Stimulated activated naive B cell treated with anti-CD40 and anti-IgM and Interleukin-4, amounts not matched to agents 10 μg/mL and 1 μg/mL and 100 μg/mL, for 72 hours (primary cell): ENCODE measurements around the gene RASGRP3.
A peak's percentile ranks its signal among the peaks of the same experiment; 100 is the strongest.

ENCODE experiments used
- ATAC-seq, 2 donors: fragments of 150-1000 bp; cut with Tn5 transposase; replicated peaks; 2 replicates each; pipeline ENCODE4 v1.10.0; 2021; ENCODE audit warnings: moderate library complexity in 1 of 2
- DNase-seq: peaks from one replicate; pipeline ENCODE4 v3.0.0; 2021
- H3K27ac Mint-ChIP-seq: one replicate; pipeline ENCODE4 v1.8.0; 2022; ENCODE audit warnings: mild to moderate bottlenecking, mixed read lengths
- H3K27me3 Mint-ChIP-seq, 2 donors: one replicate each; pipeline ENCODE4 v1.8.0; 2022; ENCODE audit warnings: mixed read lengths in 2 of 2
- H3K36me3 Mint-ChIP-seq, 2 donors: one replicate each; pipeline ENCODE4 v1.8.0; 2022; ENCODE audit warnings: mixed read lengths in 2 of 2, mild to moderate bottlenecking in 1 of 2
- H3K4me1 Mint-ChIP-seq, 2 donors: one replicate each; pipeline ENCODE4 v1.8.0; 2022; ENCODE audit warnings: mixed read lengths in 2 of 2, mild to moderate bottlenecking in 1 of 2
- H3K4me3 Mint-ChIP-seq, 2 donors: one replicate each; pipeline ENCODE4 v1.8.0; 2022; ENCODE audit warnings: mild to moderate bottlenecking in 2 of 2, mixed read lengths in 2 of 2, moderate library complexity in 1 of 2
- H3K9me3 Mint-ChIP-seq, 2 donors: one replicate each; pipeline ENCODE4 v1.8.0; 2022; ENCODE audit warnings: mixed read lengths in 2 of 2, mild to moderate bottlenecking in 1 of 2

Gene RASGRP3

DNA sequence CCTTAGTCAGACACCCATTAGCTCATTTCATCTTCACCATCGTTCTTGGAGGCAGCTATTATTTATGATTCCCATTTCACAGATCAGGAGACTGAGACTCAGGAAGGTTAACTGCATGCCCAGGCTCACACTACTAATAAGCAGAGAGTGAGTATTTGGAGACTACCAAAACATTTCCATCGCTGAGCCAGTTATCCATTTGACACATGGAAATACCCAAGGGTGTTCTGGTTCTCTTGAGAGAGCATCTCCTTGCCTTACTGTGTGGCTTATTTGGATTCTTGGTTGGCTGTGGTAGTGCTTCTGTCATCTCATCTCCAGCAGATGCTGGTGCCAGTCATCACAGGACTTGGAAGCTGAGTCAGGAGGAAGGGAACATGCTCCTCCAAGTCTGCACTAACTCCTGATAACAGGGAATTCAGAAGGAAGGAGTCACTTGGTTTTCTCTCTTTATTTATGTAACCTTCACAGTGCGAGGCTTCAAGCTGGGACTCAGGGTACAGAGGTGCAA lies 55.2 kb downstream of the RASGRP3 start:
- ATAC-seq, result peak; percentile 13 to 24
- peak overlapping the region; percentile 58 to 79 for H3K4me3 Mint-ChIP-seq
- H3K9me3 Mint-ChIP-seq, result peaks cover 0 to under 1% of the 10 kb centered on the region in 2 donors

DNA sequence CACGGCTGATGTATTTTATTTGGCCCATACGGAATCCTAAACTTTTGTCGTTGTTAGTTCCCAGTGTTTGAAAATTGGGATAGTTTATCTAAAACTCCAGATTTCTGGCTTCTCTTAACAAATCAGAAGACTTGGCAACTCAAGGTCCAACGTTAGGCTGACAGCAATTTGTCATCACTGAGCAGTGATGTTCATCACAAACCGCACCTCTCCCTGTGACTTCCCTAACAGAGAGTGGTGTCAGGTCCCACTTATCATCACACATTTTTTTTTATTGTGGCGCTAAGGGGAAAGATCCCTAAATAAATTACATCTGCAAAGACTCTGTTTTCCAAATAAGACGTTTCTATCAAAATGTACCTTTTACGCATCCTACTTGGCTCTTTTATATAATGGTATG lies 55.7 kb downstream of the RASGRP3 start:
- Mint-ChIP-seq H3K36me3 (peaks cover 67 to 84% of the 10 kb centered on the region in 2 donors), H3K4me3 (peak overlapping the region in 1 of 2 donors; percentile 4), H3K27me3 (no peaks in the 10 kb centered on the region), H3K27ac (peak overlapping the region; percentile 93), H3K4me1 (peaks cover 50 to 62% of the 10 kb centered on the region in 2 donors), H3K9me3 (peaks cover 0 to 4% of the 10 kb centered on the region in 2 donors)
- no peak for ATAC-seq
- DNase-seq, result no peak

More for the DNA sequence above, 55.2 kb downstream of the RASGRP3 start:
- DNase-seq, result no peak
- peaks cover 52 to 67% of the 10 kb centered on the region in 2 donors for H3K4me1 Mint-ChIP-seq
- H3K36me3 Mint-ChIP-seq, result peaks cover 68 to 85% of the 10 kb centered on the region in 2 donors
- H3K27ac Mint-ChIP-seq, result peak overlapping the region; percentile 93
- no peaks in the 10 kb centered on the region for H3K27me3 Mint-ChIP-seq

DNA sequence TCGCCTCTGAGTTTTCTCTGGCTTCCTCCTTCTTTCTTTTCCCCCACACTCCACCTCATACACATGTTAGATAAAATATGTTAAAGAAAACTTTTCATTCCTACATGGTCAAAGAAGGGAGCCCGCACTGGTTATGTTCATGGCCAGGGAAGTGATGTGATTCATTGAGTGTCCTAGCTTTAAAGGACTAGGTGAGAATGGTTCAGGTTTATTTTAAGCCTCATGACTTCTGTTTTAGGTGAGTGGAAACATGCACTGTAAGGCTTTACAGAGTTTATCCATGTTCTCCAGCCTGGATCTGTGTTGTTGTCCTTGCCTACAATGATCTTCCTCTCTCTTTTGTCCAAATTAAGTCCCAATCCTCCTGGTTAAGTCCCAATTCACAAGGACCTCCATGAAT lies 56.5 kb downstream of the RASGRP3 start:
- DNase-seq, result no peak
- H3K4me1 Mint-ChIP-seq, result peaks cover 42 to 54% of the 10 kb centered on the region in 2 donors

DNA sequence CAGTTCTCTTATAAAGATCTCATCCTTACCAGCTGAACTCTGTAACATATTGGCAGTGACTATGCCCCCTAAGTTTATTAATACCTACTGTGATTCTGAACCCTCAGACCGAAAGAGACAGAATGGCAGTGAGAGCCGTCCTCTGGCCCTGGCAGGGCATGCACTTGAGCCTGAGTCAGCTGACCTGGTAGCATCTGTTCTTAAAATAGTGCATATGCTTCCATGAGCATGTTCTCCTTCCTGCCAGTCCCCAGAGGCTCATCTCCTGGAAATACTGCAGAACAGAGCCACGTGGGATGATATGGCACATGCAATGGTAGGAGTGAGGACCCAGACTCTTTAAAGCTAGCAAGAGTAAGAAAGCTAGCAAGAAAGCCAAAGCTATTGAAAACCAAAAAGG lies 59.0 kb downstream of the RASGRP3 start:
- peaks cover 30 to 43% of the 10 kb centered on the region in 2 donors for H3K4me1 Mint-ChIP-seq
- no peaks in the 10 kb centered on the region for H3K27me3 Mint-ChIP-seq
- H3K27ac Mint-ChIP-seq, result no peak overlapping the region
- DNase-seq (no peak), ATAC-seq (no peak)
- peaks cover 0 to 4% of the 10 kb centered on the region in 2 donors for H3K9me3 Mint-ChIP-seq
- peaks cover 54 to 70% of the 10 kb centered on the region in 2 donors for H3K36me3 Mint-ChIP-seq
- H3K4me3 Mint-ChIP-seq, result no peak overlapping the region

More for the DNA sequence above, 56.5 kb downstream of the RASGRP3 start:
- Mint-ChIP-seq H3K36me3 (peaks cover 58 to 76% of the 10 kb centered on the region in 2 donors), H3K27ac (peak overlapping the region; percentile 93), H3K4me3 (no peak overlapping the region), H3K27me3 (no peaks in the 10 kb centered on the region), H3K9me3 (peaks cover 0 to 4% of the 10 kb centered on the region in 2 donors)
- no peak for ATAC-seq

DNA sequence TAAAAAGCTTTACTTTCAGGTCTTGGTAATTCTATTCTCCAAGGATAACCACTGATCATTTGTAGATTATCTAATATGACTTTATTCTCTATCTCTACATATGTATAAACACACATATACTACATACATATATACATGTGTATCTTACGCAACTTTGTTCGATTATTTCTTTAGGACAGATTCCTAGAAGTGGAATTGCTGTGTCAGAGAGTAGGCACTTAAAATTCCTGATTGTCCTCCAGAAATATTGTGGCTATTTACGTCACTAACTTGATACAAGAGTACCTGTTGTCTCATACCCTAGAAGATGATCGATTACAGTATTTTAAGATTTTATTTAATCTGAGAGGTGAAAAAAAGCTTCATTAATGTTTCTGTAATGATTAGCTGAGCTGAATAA lies 64.8 kb downstream of the RASGRP3 start:
- no peak overlapping the region for H3K4me3 Mint-ChIP-seq
- no peaks in the 10 kb centered on the region for H3K27me3 Mint-ChIP-seq
- peaks cover 3 to 14% of the 10 kb centered on the region in 2 donors for H3K4me1 Mint-ChIP-seq
- peaks cover 0 to 4% of the 10 kb centered on the region in 2 donors for H3K9me3 Mint-ChIP-seq
- H3K27ac Mint-ChIP-seq, result no peak overlapping the region
- DNase-seq (no peak), ATAC-seq (no peak)
- H3K36me3 Mint-ChIP-seq, result peaks cover 31 to 39% of the 10 kb centered on the region in 2 donors

DNA sequence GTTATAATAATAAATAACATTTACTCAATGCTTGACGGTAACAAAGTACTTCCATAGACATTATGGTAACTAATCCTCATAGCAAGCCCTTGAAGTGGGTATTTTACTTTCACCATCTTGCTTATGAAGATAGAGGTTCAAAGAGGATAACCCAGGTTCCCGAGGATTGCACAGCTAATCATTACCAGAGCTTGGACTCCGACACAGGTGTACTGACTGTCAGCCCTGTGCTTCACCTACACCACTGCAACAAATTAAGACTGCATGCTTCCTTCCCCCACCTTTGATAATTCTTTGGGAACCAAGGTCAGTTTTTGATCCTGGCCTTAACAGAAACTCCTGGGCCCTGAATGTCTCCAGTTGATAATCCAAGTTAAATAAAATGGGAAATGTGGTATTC lies 73.8 kb downstream of the RASGRP3 start:
- H3K27ac Mint-ChIP-seq, result no peak overlapping the region
- no peak overlapping the region for H3K4me3 Mint-ChIP-seq
- peaks cover 64 to 79% of the 10 kb centered on the region in 2 donors for H3K36me3 Mint-ChIP-seq
- H3K27me3 Mint-ChIP-seq, result no peaks in the 10 kb centered on the region
- peaks cover 0 to 4% of the 10 kb centered on the region in 2 donors for H3K9me3 Mint-ChIP-seq
- DNase-seq (no peak), ATAC-seq (no peak)
- peaks cover 23 to 39% of the 10 kb centered on the region in 2 donors for H3K4me1 Mint-ChIP-seq

DNA sequence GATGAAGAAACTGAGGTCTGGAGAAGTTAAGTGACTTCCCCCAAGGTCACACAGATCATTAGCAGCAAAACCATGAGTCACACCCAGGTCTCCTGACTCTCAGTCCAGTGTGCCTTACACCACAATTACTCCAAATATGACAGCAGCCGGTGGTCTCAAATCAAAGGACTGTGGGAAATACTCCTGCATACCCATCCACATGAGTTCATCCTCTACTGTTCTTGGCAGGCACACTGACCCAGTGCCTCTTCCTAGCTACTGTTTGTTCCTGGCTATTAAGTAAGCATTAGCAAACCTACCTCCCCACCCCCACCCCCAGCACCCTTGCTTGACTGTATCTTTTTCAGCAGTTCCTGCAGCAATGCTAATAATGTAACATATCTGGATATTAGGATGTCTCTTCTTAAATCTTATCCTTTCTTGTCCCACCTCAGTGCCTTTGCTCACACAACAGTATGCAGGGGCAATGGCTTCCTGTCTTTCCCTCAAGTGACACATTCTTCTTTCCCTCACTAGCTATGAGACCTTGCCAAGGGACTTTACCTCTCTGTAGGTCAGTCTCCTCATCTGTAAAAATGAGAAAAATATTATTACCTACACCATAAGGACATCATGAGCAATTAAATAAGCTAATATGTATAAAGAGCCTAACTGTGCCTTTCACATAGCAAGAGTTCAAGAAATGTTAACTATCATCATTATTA lies 76.5 kb downstream of the RASGRP3 start:
- ATAC-seq, result peak; percentile 52 to 53
- Mint-ChIP-seq H3K27ac (peak overlapping the region; percentile 70), H3K4me3 (no peak overlapping the region), H3K9me3 (peaks cover 0 to 4% of the 10 kb centered on the region in 2 donors), H3K36me3 (peaks cover 63 to 83% of the 10 kb centered on the region in 2 donors), H3K4me1 (peaks cover 19 to 43% of the 10 kb centered on the region in 2 donors), H3K27me3 (no peaks in the 10 kb centered on the region)
- DNase-seq, result no peak

DNA sequence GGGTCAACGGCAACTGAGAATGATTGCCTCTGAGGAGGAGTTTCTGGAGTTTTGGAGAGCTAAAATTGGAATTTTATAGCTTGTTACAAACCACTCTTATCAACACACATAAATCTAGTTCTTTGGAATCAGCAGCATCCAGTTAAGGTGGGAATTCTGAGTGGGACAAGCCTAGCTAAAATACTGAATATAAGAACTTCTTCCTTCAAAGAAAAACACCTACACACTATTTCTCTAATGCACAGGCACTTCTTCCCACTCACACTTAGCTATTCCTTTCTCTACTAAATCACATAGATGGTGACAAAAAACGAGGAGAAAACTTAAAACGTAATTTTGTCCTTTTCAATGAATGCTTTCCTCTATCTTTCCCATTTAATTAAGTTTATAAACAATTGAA lies 79.2 kb downstream of the RASGRP3 start:
- H3K9me3 Mint-ChIP-seq, result peaks cover 0 to 4% of the 10 kb centered on the region in 2 donors
- H3K36me3 Mint-ChIP-seq, result peaks cover 67 to 89% of the 10 kb centered on the region in 2 donors
- DNase-seq (no peak), ATAC-seq (no peak)
- H3K4me3 Mint-ChIP-seq, result no peak overlapping the region
- H3K27me3 Mint-ChIP-seq, result no peaks in the 10 kb centered on the region
- H3K4me1 Mint-ChIP-seq, result peaks cover 24 to 62% of the 10 kb centered on the region in 2 donors
- peak overlapping the region; percentile 25 for H3K27ac Mint-ChIP-seq

DNA sequence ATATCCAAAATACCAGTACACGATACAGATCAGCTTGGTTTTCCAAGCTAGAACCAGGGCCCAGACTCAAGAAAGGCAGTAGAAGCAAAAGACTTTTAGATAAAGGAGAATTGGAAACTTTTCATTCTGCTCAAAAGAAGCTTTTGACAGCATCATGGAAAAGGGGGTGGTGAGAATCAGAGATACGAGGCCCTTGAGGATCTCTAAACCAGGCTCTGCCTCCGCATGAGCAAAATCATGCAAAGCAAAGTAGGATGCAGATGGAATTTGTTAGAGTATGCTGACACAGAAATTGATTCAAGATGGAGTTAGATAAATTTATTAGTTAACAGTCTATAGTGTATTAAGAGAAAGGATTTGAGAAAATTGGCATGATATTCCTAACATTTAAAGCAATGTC lies 82.9 kb downstream of the RASGRP3 start:
- Mint-ChIP-seq H3K4me1 (peaks cover 14 to 37% of the 10 kb centered on the region in 2 donors), H3K27me3 (no peaks in the 10 kb centered on the region), H3K36me3 (peaks cover 66 to 82% of the 10 kb centered on the region in 2 donors), H3K4me3 (no peak overlapping the region), H3K9me3 (peaks cover 0 to 2% of the 10 kb centered on the region in 2 donors), H3K27ac (no peak overlapping the region)
- DNase-seq (no peak), ATAC-seq (no peak)

DNA sequence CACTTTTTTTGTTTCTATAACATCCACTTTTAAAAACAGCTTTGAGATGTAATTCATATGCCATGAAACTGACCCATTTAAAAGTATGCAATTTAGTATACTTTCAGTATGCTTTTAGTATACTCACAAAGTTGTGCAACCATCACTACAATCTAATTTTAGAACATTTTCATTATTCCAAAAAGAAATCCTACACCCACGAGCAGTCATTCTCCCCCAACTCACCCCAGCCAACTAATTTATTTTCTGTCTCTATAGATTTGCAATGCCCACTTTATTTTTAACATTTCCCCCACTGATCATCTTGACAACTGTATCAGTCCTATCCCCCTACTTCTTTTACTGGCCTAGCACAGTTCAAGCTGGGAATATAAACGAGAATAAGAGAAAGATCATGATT lies 83.6 kb downstream of the RASGRP3 start:
- H3K4me3 Mint-ChIP-seq, result no peak overlapping the region
- H3K27me3 Mint-ChIP-seq, result no peaks in the 10 kb centered on the region
- H3K4me1 Mint-ChIP-seq, result peaks cover 8 to 30% of the 10 kb centered on the region in 2 donors
- no peaks in the 10 kb centered on the region for H3K9me3 Mint-ChIP-seq
- peak overlapping the region; percentile 60 for H3K27ac Mint-ChIP-seq
- H3K36me3 Mint-ChIP-seq, result peaks cover 63 to 80% of the 10 kb centered on the region in 2 donors
- DNase-seq (no peak), ATAC-seq (no peak)

DNA sequence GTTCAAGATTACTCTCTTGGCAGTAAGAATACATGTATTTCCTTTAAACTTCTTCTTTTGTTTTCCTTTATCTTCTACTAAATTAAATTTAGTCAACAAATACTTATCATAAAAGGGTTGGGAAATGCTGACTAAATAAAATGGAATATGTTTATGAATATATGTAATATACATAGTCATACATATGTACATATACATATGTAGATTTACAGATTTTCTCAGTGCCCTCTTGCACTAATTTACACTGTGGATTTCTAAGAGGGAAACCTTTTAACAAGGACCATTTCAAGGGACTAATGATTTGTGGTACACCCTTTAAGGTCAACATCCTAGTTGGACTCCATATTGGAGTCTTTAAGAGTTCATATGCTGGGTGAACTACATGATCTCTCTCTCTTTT lies 85.4 kb downstream of the RASGRP3 start:
- peaks cover 61 to 75% of the 10 kb centered on the region in 2 donors for H3K36me3 Mint-ChIP-seq
- H3K27ac Mint-ChIP-seq, result no peak overlapping the region
- H3K9me3 Mint-ChIP-seq, result no peaks in the 10 kb centered on the region
- H3K4me3 Mint-ChIP-seq, result no peak overlapping the region
- no peaks in the 10 kb centered on the region for H3K27me3 Mint-ChIP-seq
- ATAC-seq (no peak), DNase-seq (no peak)
- peaks cover 7 to 26% of the 10 kb centered on the region in 2 donors for H3K4me1 Mint-ChIP-seq

DNA sequence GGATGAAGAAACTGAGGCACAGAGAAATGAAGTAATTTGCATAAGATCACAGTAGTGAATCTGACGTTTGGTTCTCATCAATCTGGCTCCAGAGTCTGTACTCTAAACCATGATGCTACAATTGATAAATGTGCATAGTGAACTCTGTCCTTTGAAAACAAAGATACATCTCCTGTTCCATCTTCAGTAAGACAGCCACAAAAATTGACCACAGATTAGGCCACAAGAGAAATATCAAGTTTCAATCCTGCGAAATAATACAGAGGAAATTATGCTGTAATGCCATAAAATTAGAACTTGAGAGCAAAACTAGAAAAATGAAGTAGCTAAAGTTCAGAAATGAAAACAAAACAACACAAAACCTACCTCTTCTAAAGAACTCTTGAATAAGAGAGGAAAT lies 94.2 kb downstream of the RASGRP3 start:
- Mint-ChIP-seq H3K27me3 (no peaks in the 10 kb centered on the region), H3K36me3 (peaks cover 20 to 21% of the 10 kb centered on the region in 2 donors), H3K4me3 (no peak overlapping the region), H3K27ac (peak overlapping the region; percentile 60), H3K9me3 (no peaks in the 10 kb centered on the region), H3K4me1 (peaks cover 4 to 26% of the 10 kb centered on the region in 2 donors)
- no peak for DNase-seq
- ATAC-seq, result peak in 1 of 2 donors; percentile 39

DNA sequence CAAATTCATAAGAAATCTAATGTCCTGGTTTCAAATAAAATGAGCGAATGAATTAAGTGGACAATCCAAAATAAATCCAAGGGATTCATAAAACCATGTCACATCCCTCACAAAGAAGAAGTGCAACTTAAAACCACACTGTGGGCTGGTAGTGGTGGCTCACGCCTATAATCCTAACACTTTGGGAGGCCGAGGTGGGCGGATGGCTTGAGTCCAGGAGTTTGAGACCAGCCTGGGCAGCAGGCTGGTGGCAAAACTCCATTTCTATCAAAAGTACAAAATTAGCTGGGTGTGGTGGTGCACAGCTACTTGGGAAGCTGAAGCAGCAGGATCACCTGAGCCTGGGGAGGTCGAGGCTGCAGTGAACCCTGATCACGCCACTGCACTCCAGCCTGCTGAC lies 97.2 kb downstream of the RASGRP3 start:
- DNase-seq (no peak), ATAC-seq (no peak)
- Mint-ChIP-seq H3K4me1 (peaks cover 6 to 15% of the 10 kb centered on the region in 2 donors), H3K36me3 (peaks cover 7 to 17% of the 10 kb centered on the region in 2 donors), H3K27me3 (no peaks in the 10 kb centered on the region), H3K9me3 (no peaks in the 10 kb centered on the region), H3K27ac (no peak overlapping the region), H3K4me3 (no peak overlapping the region)

DNA sequence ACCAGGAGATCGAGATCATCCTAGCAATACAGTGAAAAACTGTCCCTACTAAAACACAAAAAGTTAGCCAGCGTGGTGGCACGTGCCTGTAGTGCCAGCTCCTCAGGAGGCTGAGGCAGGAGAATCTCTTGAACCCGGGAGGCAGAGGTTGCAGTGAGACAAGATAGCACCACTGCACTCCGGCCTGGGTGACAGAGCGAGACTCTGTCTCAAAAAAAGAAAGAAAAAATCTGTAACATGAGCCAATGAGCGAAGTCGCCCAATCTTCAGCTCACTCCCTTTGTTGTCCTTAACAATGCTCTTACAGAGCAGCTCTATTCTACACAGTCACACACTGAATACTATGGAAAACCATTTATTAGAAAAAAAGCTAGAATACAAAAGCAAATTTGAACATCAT lies 100.6 kb downstream of the RASGRP3 start:
- no peak overlapping the region for H3K4me3 Mint-ChIP-seq
- no peaks in the 10 kb centered on the region for H3K27me3 Mint-ChIP-seq
- peaks cover 11 to 29% of the 10 kb centered on the region in 2 donors for H3K36me3 Mint-ChIP-seq
- H3K27ac Mint-ChIP-seq, result no peak overlapping the region
- peaks cover 7 to 26% of the 10 kb centered on the region in 2 donors for H3K4me1 Mint-ChIP-seq
- no peaks in the 10 kb centered on the region for H3K9me3 Mint-ChIP-seq
- no peak for ATAC-seq
- no peak for DNase-seq

DNA sequence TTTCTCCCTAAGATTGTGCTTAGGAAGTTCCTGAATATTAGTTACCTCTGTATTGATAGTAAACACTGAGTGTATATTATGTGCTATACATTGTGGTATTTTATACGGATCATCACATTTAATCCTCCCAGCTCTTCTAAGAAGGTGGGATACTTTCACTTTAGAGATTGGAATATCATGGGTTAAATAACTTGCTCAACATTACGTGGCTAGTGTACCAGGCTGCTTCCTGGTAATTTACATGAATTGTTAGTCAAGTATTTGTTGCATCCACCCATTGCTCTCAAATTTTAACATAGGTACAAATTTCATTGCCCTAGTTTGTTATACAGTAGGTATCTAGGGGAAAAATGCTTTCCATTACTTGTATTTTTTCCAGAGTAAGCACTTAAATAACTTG lies 101.2 kb downstream of the RASGRP3 start:
- Mint-ChIP-seq H3K4me1 (peaks cover 11 to 26% of the 10 kb centered on the region in 2 donors), H3K9me3 (no peaks in the 10 kb centered on the region), H3K27ac (no peak overlapping the region), H3K4me3 (no peak overlapping the region), H3K27me3 (no peaks in the 10 kb centered on the region), H3K36me3 (peaks cover 13 to 33% of the 10 kb centered on the region in 2 donors)
- ATAC-seq, result no peak
- no peak for DNase-seq
